SK-N-SH (cell line): ENCODE results near the gene TET1. TPM values are rescaled to one million over a fixed set of nuclear protein-coding genes. Genes with fewer than 3 reads are reported as not detected.

Experiments used
- CTCF ChIA-PET: fragments of 300-600, 350-600 bp; formaldehyde crosslinking; extraction: SDS; loops from one replicate; lab custom pipeline; 2021; lab: Yijun Ruan, JAX
- POLR2A ChIA-PET: fragments of 350-600 bp; sonication (Branson Sonifier 250); formaldehyde crosslinking; extraction: SDS; loops from one replicate; lab custom pipeline; 2020; ENCODE audit warnings: antibody characterized with exemption, inconsistent platforms; lab: Yijun Ruan, JAX
- DNase-seq: peaks from one replicate; pipeline ENCODE4 v3.0.0; 2012
- H2AFZ ChIP-seq: fragments of 200-600 bp; sonication (generic); 2 replicates; pipeline ENCODE4 v1.8.1; 2016; ENCODE audit warnings: antibody characterized with exemption, mild to moderate bottlenecking, low read depth
- H3F3A ChIP-seq: fragments of 200-600 bp; sonication (generic); replicated peaks from 2 replicates; pipeline ENCODE3; 2016; ENCODE audit warnings: antibody characterized with exemption, mild to moderate bottlenecking; ENCODE audit not compliant: insufficient read depth
- H3K27ac ChIP-seq, 2 experiments: fragments of 200-500 bp in 1 of 2; fragments of 200-600 bp in 1 of 2; sonication (Bioruptor generic) in 1 of 2; sonication (generic), shearing (Covaris generic) in 1 of 2; 2 replicates each; pipeline versions ENCODE4 v1.5.1 to v1.6.1; 2014 to 2016; ENCODE audit warnings: low read depth in 2 of 2, inconsistent platforms in 1 of 2, low read length in 1 of 2, mild to moderate bottlenecking in 1 of 2, mixed read lengths in 1 of 2
- H3K27me3 ChIP-seq: fragments of 200-600 bp; sonication (generic), shearing (Covaris generic); 2 replicates; pipeline ENCODE4 v1.6.1; 2016; ENCODE audit warnings: mixed run types; ENCODE audit not compliant: insufficient read depth
- H3K36me3 ChIP-seq, 2 experiments: fragments of 200-500 bp in 1 of 2; fragments of 200-600 bp in 1 of 2; sonication (Bioruptor generic) in 1 of 2; sonication (generic) in 1 of 2; replicated peaks in 1 of 2; 2 replicates each; pipeline versions ENCODE3 to v1.5.1; 2014 to 2016; ENCODE audit warnings: low read length in 1 of 2, mild to moderate bottlenecking in 1 of 2; ENCODE audit not compliant: insufficient read depth in 2 of 2, control insufficient read depth in 1 of 2
- H3K4me1 ChIP-seq, 2 experiments: fragments of 200-500 bp in 1 of 2; fragments of 200-600 bp in 1 of 2; sonication (Bioruptor generic) in 1 of 2; sonication (generic), shearing (Covaris generic) in 1 of 2; 2 replicates each; pipeline versions ENCODE4 v1.5.1 to v1.6.1; 2014 to 2016; ENCODE audit warnings: low read depth in 1 of 2, low read length in 1 of 2, mixed run types in 1 of 2; ENCODE audit not compliant: insufficient read depth in 2 of 2, control insufficient read depth in 1 of 2
- H3K4me2 ChIP-seq: fragments of 200-600 bp; sonication (generic), shearing (Covaris generic); 2 replicates; pipeline ENCODE4 v1.6.1; 2017; ENCODE audit warnings: mixed run types
- H3K4me3 ChIP-seq, 2 experiments: fragments of 200-500 bp in 1 of 2; fragments of 200-600 bp in 1 of 2; sonication (Bioruptor generic) in 1 of 2; sonication (generic), shearing (Covaris generic) in 1 of 2; 2 replicates each; pipeline versions ENCODE4 v1.5.1 to v1.8.1; 2014 to 2016; ENCODE audit warnings: low read depth in 2 of 2, inconsistent platforms in 1 of 2, low read length in 1 of 2, mild to moderate bottlenecking in 1 of 2, mixed read lengths in 1 of 2, moderate library complexity in 1 of 2
- H3K79me2 ChIP-seq: fragments of 200-600 bp; sonication (generic); 2 replicates; pipeline ENCODE4 v1.8.1; 2017; ENCODE audit warnings: mild to moderate bottlenecking; ENCODE audit not compliant: insufficient read depth
- H3K9ac ChIP-seq: fragments of 200-600 bp; sonication (generic); 2 replicates; pipeline ENCODE4 v1.6.1; 2017; ENCODE audit warnings: mixed run types
- H3K9me2 ChIP-seq: fragments of 200-600 bp; sonication (generic); 2 replicates; pipeline ENCODE4 v1.6.1; 2017; ENCODE audit warnings: mixed run types
- H3K9me3 ChIP-seq: fragments of 200-600 bp; sonication (generic); 2 replicates; pipeline ENCODE4 v1.6.1; 2017; ENCODE audit warnings: mixed run types, mild to moderate bottlenecking, moderate library complexity
- H4K20me1 ChIP-seq: fragments of 200-600 bp; sonication (generic); 2 replicates; pipeline ENCODE4 v1.6.1; 2017; ENCODE audit warnings: mild to moderate bottlenecking, mixed run types; ENCODE audit not compliant: insufficient read depth
- EP300 ChIP-seq, 2 experiments: IDR thresholded peaks; 2 replicates each; pipeline versions ENCODE4 v1.4.0 to v1.6.1; 2012; ENCODE audit warnings: borderline replicate concordance in 1 of 2, low read depth in 1 of 2, low read length in 1 of 2
- FOXM1 ChIP-seq: IDR thresholded peaks from 2 replicates; pipeline ENCODE4 v1.4.0; 2012; ENCODE audit warnings: low read depth, mild to moderate bottlenecking
- GABPA ChIP-seq: IDR thresholded peaks from 2 replicates; pipeline ENCODE4 v1.4.0; 2012; ENCODE audit warnings: low read depth, mild to moderate bottlenecking
- GATA2 ChIP-seq: sonication (generic); formaldehyde crosslinking; IDR thresholded peaks from 2 replicates; pipeline ENCODE4 v1.5.0; 2020; ENCODE audit warnings: mild to moderate bottlenecking, missing genetic modification reagents
- JUND ChIP-seq: IDR thresholded peaks from 2 replicates; pipeline ENCODE4 v1.4.0; 2012
- MEF2A ChIP-seq: IDR thresholded peaks from 2 replicates; pipeline ENCODE4 v1.4.0; 2012; ENCODE audit warnings: low read depth, borderline replicate concordance
- POLR2AphosphoS5 ChIP-seq: IDR thresholded peaks from 2 replicates; pipeline ENCODE4 v1.6.1; 2012; ENCODE audit warnings: low read depth, low read length
- RAD21 ChIP-seq: IDR thresholded peaks from 2 replicates; pipeline ENCODE4 v1.6.1; 2012; ENCODE audit warnings: mild to moderate bottlenecking, low read length
- RCOR1 ChIP-seq: fragments of 150-350 bp; IDR thresholded peaks from 2 replicates; pipeline ENCODE4 v1.6.1; 2017; ENCODE audit warnings: antibody characterized with exemption, low read length
- RXRA ChIP-seq: IDR thresholded peaks from 2 replicates; pipeline ENCODE4 v1.4.0; 2012; ENCODE audit warnings: low read depth, mild to moderate bottlenecking, borderline replicate concordance
- SMC3 ChIP-seq: IDR thresholded peaks from 2 replicates; pipeline ENCODE4 v1.6.1; 2012; ENCODE audit warnings: low read depth, low read length, improper control_type of control experiment
- TCF12 ChIP-seq: IDR thresholded peaks from 2 replicates; pipeline ENCODE4 v1.4.0; 2012
- TEAD4 ChIP-seq: IDR thresholded peaks from 2 replicates; pipeline ENCODE4 v1.4.0; 2012; ENCODE audit warnings: mild to moderate bottlenecking, borderline replicate concordance; ENCODE audit not compliant: insufficient read depth
- WGBS: methylation state at CpG from one replicate; pipeline ENCODE4 v1.1.6; 2017; ENCODE audit warnings: low lambda C conversion rate; 5-methylcytosine and 5-hydroxymethylcytosine counted together
- polyA plus RNA-seq, 3 experiments: library from polyadenylated mRNA; depleted of rRNA; stranded (reverse); fragments of >200 nt; gene quantifications; 2 replicates each; pipeline ENCODE4 v1.2.3, GENCODE V29; 2012
- TF ChIP-seq, protein P1 (sequence below): IDR thresholded peaks from 2 replicates; pipeline ENCODE4 v1.6.1; 2012; ENCODE audit warnings: mild to moderate bottlenecking, low read depth, low read length, moderate library complexity
- TF ChIP-seq, protein P2 (sequence below): IDR thresholded peaks from 2 replicates; pipeline ENCODE4; 2012
- TF ChIP-seq, protein P3 (sequence below): fragments of 200-600 bp; sonication (generic); IDR thresholded peaks from 2 replicates; pipeline ENCODE4 v1.6.1; 2017; ENCODE audit warnings: antibody characterized with exemption, mild to moderate bottlenecking, moderate library complexity
- TF ChIP-seq, protein P4 (sequence below): fragments of 150-350 bp; IDR thresholded peaks from 2 replicates; pipeline ENCODE4 v1.6.1; 2016; ENCODE audit warnings: mild to moderate bottlenecking, low read depth, low read length

TET1 gene
- polyA plus RNA-seq, 1 of the 3 experiments (the other 2 are of a cell fraction), result 0.38 TPM

DNA sequence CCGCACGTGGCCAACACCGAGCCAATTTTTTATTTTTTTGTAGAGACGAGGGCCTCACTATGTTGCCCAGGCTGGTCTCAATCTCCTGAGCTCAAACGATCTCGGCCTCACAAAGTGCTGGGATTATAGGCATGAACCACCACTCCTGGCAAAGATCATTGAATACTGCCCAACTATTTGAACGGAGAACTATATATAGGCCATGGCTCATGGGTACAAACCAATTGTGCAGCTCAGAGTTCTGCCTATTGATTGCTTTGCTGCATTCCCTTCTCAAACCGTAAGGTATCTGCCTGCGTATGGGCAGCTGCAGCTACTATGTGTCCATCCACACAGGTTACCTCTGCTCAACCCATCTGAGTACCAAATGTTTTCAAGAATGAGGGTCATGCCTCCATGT lies 23.2 kb upstream of the TET1 start:
- DNase-seq, result no peak
- no peaks in the 10 kb centered on the region for H3K79me2 ChIP-seq
- no peaks in the 10 kb centered on the region for H3K27me3 ChIP-seq
- H2AFZ ChIP-seq, result no peak overlapping the region
- WGBS, result 93% methylated on average over 8 of the region's 9 CpGs
- H3K36me3 ChIP-seq, result no peaks in the 10 kb centered on the region
- no peaks in the 10 kb centered on the region for H3F3A ChIP-seq
- TF ChIP-seq, protein P1, sequence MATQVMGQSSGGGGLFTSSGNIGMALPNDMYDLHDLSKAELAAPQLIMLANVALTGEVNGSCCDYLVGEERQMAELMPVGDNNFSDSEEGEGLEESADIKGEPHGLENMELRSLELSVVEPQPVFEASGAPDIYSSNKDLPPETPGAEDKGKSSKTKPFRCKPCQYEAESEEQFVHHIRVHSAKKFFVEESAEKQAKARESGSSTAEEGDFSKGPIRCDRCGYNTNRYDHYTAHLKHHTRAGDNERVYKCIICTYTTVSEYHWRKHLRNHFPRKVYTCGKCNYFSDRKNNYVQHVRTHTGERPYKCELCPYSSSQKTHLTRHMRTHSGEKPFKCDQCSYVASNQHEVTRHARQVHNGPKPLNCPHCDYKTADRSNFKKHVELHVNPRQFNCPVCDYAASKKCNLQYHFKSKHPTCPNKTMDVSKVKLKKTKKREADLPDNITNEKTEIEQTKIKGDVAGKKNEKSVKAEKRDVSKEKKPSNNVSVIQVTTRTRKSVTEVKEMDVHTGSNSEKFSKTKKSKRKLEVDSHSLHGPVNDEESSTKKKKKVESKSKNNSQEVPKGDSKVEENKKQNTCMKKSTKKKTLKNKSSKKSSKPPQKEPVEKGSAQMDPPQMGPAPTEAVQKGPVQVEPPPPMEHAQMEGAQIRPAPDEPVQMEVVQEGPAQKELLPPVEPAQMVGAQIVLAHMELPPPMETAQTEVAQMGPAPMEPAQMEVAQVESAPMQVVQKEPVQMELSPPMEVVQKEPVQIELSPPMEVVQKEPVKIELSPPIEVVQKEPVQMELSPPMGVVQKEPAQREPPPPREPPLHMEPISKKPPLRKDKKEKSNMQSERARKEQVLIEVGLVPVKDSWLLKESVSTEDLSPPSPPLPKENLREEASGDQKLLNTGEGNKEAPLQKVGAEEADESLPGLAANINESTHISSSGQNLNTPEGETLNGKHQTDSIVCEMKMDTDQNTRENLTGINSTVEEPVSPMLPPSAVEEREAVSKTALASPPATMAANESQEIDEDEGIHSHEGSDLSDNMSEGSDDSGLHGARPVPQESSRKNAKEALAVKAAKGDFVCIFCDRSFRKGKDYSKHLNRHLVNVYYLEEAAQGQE, result no peak
- TF ChIP-seq TCF12 (no peak), RAD21 (no peak), RXRA (no peak), GABPA (no peak)
- no peak overlapping the region for H3K4me3 ChIP-seq
- no peaks in the 10 kb centered on the region for H3K4me1 ChIP-seq
- POLR2A ChIA-PET, result no interaction called here
- H3K4me2 ChIP-seq, result no peak overlapping the region
- H3K9me2 ChIP-seq, result no peaks in the 10 kb centered on the region
- H3K27ac ChIP-seq, result no peak overlapping the region
- no peaks in the 10 kb centered on the region for H4K20me1 ChIP-seq
- CTCF ChIA-PET, result no interaction called here
- no peak overlapping the region for H3K9ac ChIP-seq
- no peaks in the 10 kb centered on the region for H3K9me3 ChIP-seq

DNA sequence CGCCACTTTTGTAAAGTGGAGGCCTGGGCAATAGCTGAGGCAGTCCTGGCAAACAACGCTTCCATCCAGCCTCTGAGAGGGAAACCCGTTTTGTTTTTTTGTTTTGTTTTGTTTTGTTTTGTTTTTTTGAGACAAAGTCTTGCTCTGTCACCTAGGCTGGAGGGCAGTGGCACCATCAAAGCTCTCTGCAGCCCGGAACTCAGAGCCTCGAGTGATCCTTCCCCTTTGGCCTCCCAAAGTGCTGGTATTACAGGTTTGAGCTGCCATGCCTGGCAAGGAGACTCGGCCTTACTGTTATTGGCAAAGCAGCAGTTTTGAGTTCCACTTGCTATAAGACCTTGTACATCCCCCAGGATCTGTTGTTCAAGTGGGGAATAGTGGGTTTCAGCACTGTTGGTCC lies 22.3 kb upstream of the TET1 start:
- no peak for DNase-seq
- POLR2A ChIA-PET, result no interaction called here
- H2AFZ ChIP-seq, result no peak overlapping the region
- TF ChIP-seq JUND (no peak), MEF2A (no peak), GATA2 (CRISPR knock-in tag) (no peak), RCOR1 (no peak), SMC3 (no peak), GABPA (no peak), TEAD4 (no peak), POLR2AphosphoS5 (no peak), RAD21 (no peak), EP300 (IDR thresholded peaks at IDR 0.05; ENCODE audit: borderline replicate concordance in 1 of 2, low read depth in 1 of 2, low read length in 1 of 2) (no peak), FOXM1 (no peak)
- TF ChIP-seq, protein P1, result no peak
- TF ChIP-seq, protein P2, sequence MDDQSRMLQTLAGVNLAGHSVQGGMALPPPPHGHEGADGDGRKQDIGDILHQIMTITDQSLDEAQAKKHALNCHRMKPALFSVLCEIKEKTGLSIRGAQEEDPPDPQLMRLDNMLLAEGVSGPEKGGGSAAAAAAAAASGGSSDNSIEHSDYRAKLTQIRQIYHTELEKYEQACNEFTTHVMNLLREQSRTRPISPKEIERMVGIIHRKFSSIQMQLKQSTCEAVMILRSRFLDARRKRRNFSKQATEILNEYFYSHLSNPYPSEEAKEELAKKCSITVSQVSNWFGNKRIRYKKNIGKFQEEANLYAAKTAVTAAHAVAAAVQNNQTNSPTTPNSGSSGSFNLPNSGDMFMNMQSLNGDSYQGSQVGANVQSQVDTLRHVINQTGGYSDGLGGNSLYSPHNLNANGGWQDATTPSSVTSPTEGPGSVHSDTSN, result no peak
- TF ChIP-seq, protein P3, sequence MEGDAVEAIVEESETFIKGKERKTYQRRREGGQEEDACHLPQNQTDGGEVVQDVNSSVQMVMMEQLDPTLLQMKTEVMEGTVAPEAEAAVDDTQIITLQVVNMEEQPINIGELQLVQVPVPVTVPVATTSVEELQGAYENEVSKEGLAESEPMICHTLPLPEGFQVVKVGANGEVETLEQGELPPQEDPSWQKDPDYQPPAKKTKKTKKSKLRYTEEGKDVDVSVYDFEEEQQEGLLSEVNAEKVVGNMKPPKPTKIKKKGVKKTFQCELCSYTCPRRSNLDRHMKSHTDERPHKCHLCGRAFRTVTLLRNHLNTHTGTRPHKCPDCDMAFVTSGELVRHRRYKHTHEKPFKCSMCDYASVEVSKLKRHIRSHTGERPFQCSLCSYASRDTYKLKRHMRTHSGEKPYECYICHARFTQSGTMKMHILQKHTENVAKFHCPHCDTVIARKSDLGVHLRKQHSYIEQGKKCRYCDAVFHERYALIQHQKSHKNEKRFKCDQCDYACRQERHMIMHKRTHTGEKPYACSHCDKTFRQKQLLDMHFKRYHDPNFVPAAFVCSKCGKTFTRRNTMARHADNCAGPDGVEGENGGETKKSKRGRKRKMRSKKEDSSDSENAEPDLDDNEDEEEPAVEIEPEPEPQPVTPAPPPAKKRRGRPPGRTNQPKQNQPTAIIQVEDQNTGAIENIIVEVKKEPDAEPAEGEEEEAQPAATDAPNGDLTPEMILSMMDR, result no peak
- TF ChIP-seq, protein P4, sequence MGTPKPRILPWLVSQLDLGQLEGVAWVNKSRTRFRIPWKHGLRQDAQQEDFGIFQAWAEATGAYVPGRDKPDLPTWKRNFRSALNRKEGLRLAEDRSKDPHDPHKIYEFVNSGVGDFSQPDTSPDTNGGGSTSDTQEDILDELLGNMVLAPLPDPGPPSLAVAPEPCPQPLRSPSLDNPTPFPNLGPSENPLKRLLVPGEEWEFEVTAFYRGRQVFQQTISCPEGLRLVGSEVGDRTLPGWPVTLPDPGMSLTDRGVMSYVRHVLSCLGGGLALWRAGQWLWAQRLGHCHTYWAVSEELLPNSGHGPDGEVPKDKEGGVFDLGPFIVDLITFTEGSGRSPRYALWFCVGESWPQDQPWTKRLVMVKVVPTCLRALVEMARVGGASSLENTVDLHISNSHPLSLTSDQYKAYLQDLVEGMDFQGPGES, result no peak

More for the DNA sequence above, 22.3 kb upstream of the TET1 start:
- H3K9me3 ChIP-seq, result no peaks in the 10 kb centered on the region
- H3K9me2 ChIP-seq, result no peaks in the 10 kb centered on the region
- no peak overlapping the region for H3K9ac ChIP-seq
- no peaks in the 10 kb centered on the region for H3K36me3 ChIP-seq
- H4K20me1 ChIP-seq, result no peaks in the 10 kb centered on the region
- no peak overlapping the region for H3K4me3 ChIP-seq
- no peaks in the 10 kb centered on the region for H3K27me3 ChIP-seq
- CTCF ChIA-PET, result no interaction called here
- no peak overlapping the region for H3K4me2 ChIP-seq
- H3K4me1 ChIP-seq, result no peaks in the 10 kb centered on the region
- no peaks in the 10 kb centered on the region for H3K79me2 ChIP-seq
- no peaks in the 10 kb centered on the region for H3F3A ChIP-seq
- WGBS, result 75% methylated on average over 6 of the region's 6 CpGs
- no peak overlapping the region for H3K27ac ChIP-seq
